GM10248 (cell line): ENCODE measurements around the gene RIC1.

Experiments
- CTCF ChIA-PET: fragments of 300-600 bp; sonication (Branson Sonifier 250); formaldehyde crosslinking; extraction: SDS; loops from one replicate; lab custom pipeline; 2021; ENCODE audit warnings: antibody characterized with exemption; lab: Yijun Ruan, JAX
- POLR2A ChIA-PET: fragments of 350-650 bp; sonication (Branson Sonifier 250); formaldehyde crosslinking; extraction: SDS; loops from one replicate; lab custom pipeline; 2020; ENCODE audit warnings: antibody characterized with exemption; lab: Yijun Ruan, JAX
- DNase-seq: peaks from one replicate; pipeline ENCODE4 v3.0.0; 2012; ENCODE audit errors: extremely low spot score
- CTCF ChIP-seq: IDR thresholded peaks from 2 replicates; pipeline ENCODE4 v1.5.1; 2012; ENCODE audit warnings: mild to moderate bottlenecking, low read depth; ENCODE audit errors: extremely low read depth, missing control alignments, control extremely low read depth

The RIC1 gene

GRCh38 chr9:5743109-5743508, 114.2 kb downstream of the RIC1 start:
- TF ChIP-seq CTCF: no peak
- DNase-seq: no peak
- POLR2A ChIA-PET: interaction anchor here (0.6 kb wide), 1 partner anchor 305 kb away, joined by 3 read pairs; the partner anchor contains the start of gene PLGRKT
- CTCF ChIA-PET: interaction anchor here (1.3 to 2.1 kb wide), 3 partner anchors 8 to 27 kb away, joined by 3 to 6 read pairs (median 4); no protein-coding TSS in a partner anchor

- no peak for TF ChIP-seq CTCF
- CTCF ChIA-PET: interaction anchor here (0.9 to 4.1 kb wide), 7 partner anchors 9 to 85 kb away, joined by 3 to 19 read pairs (median 4); partner anchors contain the start of gene ERMP1
- POLR2A ChIA-PET: no interaction called here
- DNase-seq: no peak
These were observed 119.5 kb downstream of the RIC1 start for GRCh38 chr9:5748438-5748837.

GRCh38 chr9:5749306-5749705, 120.4 kb downstream of the RIC1 start:
- ChIA-PET POLR2A (interaction anchor here (0.7 kb wide), 1 partner anchor 13 kb away, joined by 7 read pairs; no protein-coding TSS in a partner anchor), CTCF (interaction anchor here (0.9 to 4.1 kb wide), 9 partner anchors 11 to 84 kb away, joined by 3 to 19 read pairs (median 3); partner anchors contain the start of gene ERMP1)

GRCh38 chr9:5750569-5750968, 121.7 kb downstream of the RIC1 start:
- POLR2A ChIA-PET: no interaction called here
- no peak for TF ChIP-seq CTCF
- CTCF ChIA-PET: interaction anchor here (1.3 to 4.1 kb wide), 3 partner anchors 13 to 32 kb away, joined by 3 to 19 read pairs (median 6); no protein-coding TSS in a partner anchor
- DNase-seq: no peak

More at GRCh38 chr9:5749306-5749705, 120.4 kb downstream of the RIC1 start:
- DNase-seq: no peak
- TF ChIP-seq CTCF: no peak

GRCh38 chr9:5756633-5757032, 127.7 kb downstream of the RIC1 start:
- DNase-seq: no peak
- ChIA-PET CTCF (interaction anchor here (0.8 to 2.5 kb wide), 5 partner anchors 11 to 1007 kb away, joined by 3 to 8 read pairs (median 4); no protein-coding TSS in a partner anchor), POLR2A (no interaction called here)
- no peak for TF ChIP-seq CTCF

DNA sequence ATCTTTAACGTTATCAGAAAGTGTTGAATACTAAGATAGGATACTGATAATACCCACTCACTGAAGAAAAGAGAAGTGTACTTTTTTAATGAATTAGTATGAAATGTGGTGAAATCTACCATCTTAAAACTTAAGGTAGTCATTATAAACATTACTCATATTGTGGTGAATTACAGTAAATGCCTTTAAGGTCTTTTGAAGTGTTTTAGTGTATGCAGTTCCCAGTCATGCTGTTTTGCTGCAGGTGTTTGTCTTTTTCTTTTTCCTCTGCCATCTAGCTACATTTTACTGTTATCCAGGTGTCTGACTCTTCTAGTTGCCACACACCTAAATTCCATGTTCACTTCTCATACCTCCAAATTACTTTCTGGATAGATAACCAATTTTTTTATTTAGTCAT, 131.4 kb downstream of the RIC1 start:
- ChIA-PET POLR2A (no interaction called here), CTCF (interaction anchor here (0.9 to 2.3 kb wide), 6 partner anchors 11 to 24 kb away, joined by 3 to 6 read pairs (median 4); no protein-coding TSS in a partner anchor)
- TF ChIP-seq CTCF: no peak
- DNase-seq: no peak
